Germinal center (tissue), 1 donor: ENCODE results near the gene KRTAP2-2.

Experiments
- DNase-seq: peaks from one replicate; pipeline ENCODE4 v3.0.0; 2012; ENCODE audit warnings: mixed read lengths, low spot score

KRTAP2-2 gene

GRCh38 chr17:41024697-41025096 lies 30.3 kb downstream of the KRTAP2-2 start:
- no peak for DNase-seq

GRCh38 chr17:41020336-41020735 lies 34.7 kb downstream of the KRTAP2-2 start:
- no peak for DNase-seq

GRCh38 chr17:41019415-41019814 lies 35.6 kb downstream of the KRTAP2-2 start:
- DNase-seq: no peak

GRCh38 chr17:41018541-41018940 lies 36.5 kb downstream of the KRTAP2-2 start:
- DNase-seq: no peak

- DNase-seq: no peak
Measured at GRCh38 chr17:41016578-41017215, 38.3 kb downstream of the KRTAP2-2 start.

GRCh38 chr17:41015454-41015853 lies 39.6 kb downstream of the KRTAP2-2 start:
- no peak for DNase-seq

GRCh38 chr17:41013606-41014005 lies 41.4 kb downstream of the KRTAP2-2 start:
- DNase-seq: no peak

GRCh38 chr17:41013181-41013580 lies 41.8 kb downstream of the KRTAP2-2 start:
- DNase-seq: no peak

- no peak for DNase-seq
Measured at GRCh38 chr17:41012326-41013120, 42.5 kb downstream of the KRTAP2-2 start.

- no peak for DNase-seq
Measured at GRCh38 chr17:41010441-41010840, 44.6 kb downstream of the KRTAP2-2 start.

GRCh38 chr17:41009936-41010335 lies 45.1 kb downstream of the KRTAP2-2 start:
- no peak for DNase-seq

- no peak for DNase-seq
Measured at GRCh38 chr17:41009301-41009760, 45.7 kb downstream of the KRTAP2-2 start.

GRCh38 chr17:41008811-41009210 lies 46.2 kb downstream of the KRTAP2-2 start, which contains the start of gene KRTAP3-1:
KRTAP3-1 (minus strand) TSS chr17:41009128; CDS start chr17:41009074, 54 bp downstream.
- no peak for DNase-seq
